ENCODE data around the gene CDH23.

DNA sequence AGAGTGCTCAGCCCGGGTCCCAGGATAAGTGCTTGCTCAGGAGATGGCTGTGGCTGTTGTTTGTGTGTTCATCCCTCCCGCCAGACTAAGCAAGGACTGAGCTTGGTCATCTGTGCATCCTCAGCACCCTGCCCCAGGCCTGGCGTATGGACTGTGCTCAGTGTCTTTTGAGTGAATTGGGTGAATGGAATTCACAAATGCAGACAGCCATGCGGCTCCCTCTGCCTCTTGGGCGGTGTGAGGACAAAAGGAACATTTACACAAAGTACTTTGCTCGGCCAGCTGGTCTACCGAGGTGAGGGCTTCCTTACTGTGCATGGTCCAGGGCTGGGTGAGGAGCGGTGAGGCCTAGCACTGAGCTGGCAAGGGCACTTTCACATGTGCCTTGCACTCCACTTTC, 120.2 kb downstream of the CDH23 start:
- TF ChIP-seq, protein P1, sequence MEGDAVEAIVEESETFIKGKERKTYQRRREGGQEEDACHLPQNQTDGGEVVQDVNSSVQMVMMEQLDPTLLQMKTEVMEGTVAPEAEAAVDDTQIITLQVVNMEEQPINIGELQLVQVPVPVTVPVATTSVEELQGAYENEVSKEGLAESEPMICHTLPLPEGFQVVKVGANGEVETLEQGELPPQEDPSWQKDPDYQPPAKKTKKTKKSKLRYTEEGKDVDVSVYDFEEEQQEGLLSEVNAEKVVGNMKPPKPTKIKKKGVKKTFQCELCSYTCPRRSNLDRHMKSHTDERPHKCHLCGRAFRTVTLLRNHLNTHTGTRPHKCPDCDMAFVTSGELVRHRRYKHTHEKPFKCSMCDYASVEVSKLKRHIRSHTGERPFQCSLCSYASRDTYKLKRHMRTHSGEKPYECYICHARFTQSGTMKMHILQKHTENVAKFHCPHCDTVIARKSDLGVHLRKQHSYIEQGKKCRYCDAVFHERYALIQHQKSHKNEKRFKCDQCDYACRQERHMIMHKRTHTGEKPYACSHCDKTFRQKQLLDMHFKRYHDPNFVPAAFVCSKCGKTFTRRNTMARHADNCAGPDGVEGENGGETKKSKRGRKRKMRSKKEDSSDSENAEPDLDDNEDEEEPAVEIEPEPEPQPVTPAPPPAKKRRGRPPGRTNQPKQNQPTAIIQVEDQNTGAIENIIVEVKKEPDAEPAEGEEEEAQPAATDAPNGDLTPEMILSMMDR (conservative IDR thresholded peaks at IDR 0.05 in 1 of 2, IDR thresholded peaks at IDR 0.05 in 1 of 2; ENCODE audit: low read depth in 1 of 2, low read length in 2 of 2) = no peak
- no peak for TF ChIP-seq EZH2 (IDR thresholded peaks at IDR 0.05; ENCODE audit: low read length, missing control alignments)

Measured in fibroblast of lung (primary cell).